BLaER1 treated with 17β-estradiol and CSF1 and Interleukin-3, amounts not matched to agents 10 nM and 100 nM (cell line): ENCODE data around the gene KERA.

Experiments used
- H3K27ac ChIP-seq, 11 experiments: shearing (Covaris generic); formaldehyde crosslinking; 2 replicates each; pipeline ENCODE4 v1.8.1; 2022
- H3K27me3 ChIP-seq, 11 experiments: shearing (Covaris generic); formaldehyde crosslinking; 2 replicates each; pipeline ENCODE4 v1.8.1; 2022
- H3K36me3 ChIP-seq, 11 experiments: shearing (Covaris generic); formaldehyde crosslinking; 2 replicates each; pipeline ENCODE4 v1.8.1; 2022
- H3K4me1 ChIP-seq, 10 experiments: shearing (Covaris generic); formaldehyde crosslinking; 2 replicates each; pipeline ENCODE4 v1.8.1; 2022
- H3K4me2 ChIP-seq, 11 experiments: shearing (Covaris generic); formaldehyde crosslinking; 2 replicates each; pipeline ENCODE4 v1.8.1; 2022
- H3K4me3 ChIP-seq, 10 experiments: shearing (Covaris generic); formaldehyde crosslinking; 2 replicates each; pipeline ENCODE4 v1.8.1; 2022
- H3K9ac ChIP-seq, 11 experiments: shearing (Covaris generic); formaldehyde crosslinking; 2 replicates each; pipeline ENCODE4 v1.8.1; 2022
- H3K9me3 ChIP-seq, 11 experiments: shearing (Covaris generic); formaldehyde crosslinking; replicated peaks in 1 of 11; 2 replicates each; pipeline ENCODE4 v1.8.1; 2022
- H4K20me1 ChIP-seq, 11 experiments: shearing (Covaris generic); formaldehyde crosslinking; 2 replicates each; pipeline ENCODE4 v1.8.1; 2022
- Cebpa-rat ChIP-seq, 11 experiments: shearing (Covaris generic); IDR thresholded peaks; 2 replicates each; pipeline ENCODE4 v1.8.1; 2022

The KERA gene

GRCh38 chr12:91057368-91058165 is at the start of gene KERA:
Gene KERA (minus strand): TSS chr12:91058024. CDS start chr12:91056281, 1,743 bp downstream.
- no peak within 1 kb of the TSS for H3K27ac ChIP-seq
- no peaks in the 10 kb centered on the region for H3K36me3 ChIP-seq
- TF ChIP-seq Cebpa-rat (IDR thresholded peaks at IDR 0.05): no peak
- no peaks in the 10 kb centered on the region for H3K27me3 ChIP-seq
- H4K20me1 ChIP-seq: no peaks in the 10 kb centered on the region
- no peak within 1 kb of the TSS for H3K4me2 ChIP-seq
- H3K4me1 ChIP-seq: no peaks in the 10 kb centered on the region
- no peak within 1 kb of the TSS for H3K4me3 ChIP-seq
- H3K9ac ChIP-seq: no peak within 1 kb of the TSS
- H3K9me3 ChIP-seq: no peaks in the 10 kb centered on the region

GRCh38 chr12:91106283-91106682 is 48.5 kb upstream of the KERA start:
- Histone ChIP-seq H3K9ac (no peak overlapping the region), H3K27ac (no peak overlapping the region)

GRCh38 chr12:91105807-91106206 is 48.0 kb upstream of the KERA start:
- no peaks in the 10 kb centered on the region for H3K9me3 ChIP-seq
- H3K4me3 ChIP-seq: no peak overlapping the region
- no peaks in the 10 kb centered on the region for H3K4me1 ChIP-seq
- no peaks in the 10 kb centered on the region for H3K36me3 ChIP-seq
- H3K27ac ChIP-seq: no peak overlapping the region
- no peaks in the 10 kb centered on the region for H3K27me3 ChIP-seq
- H3K9ac ChIP-seq: no peak overlapping the region
- no peak overlapping the region for H3K4me2 ChIP-seq
- no peak for TF ChIP-seq Cebpa-rat (IDR thresholded peaks at IDR 0.05)
- H4K20me1 ChIP-seq: no peaks in the 10 kb centered on the region

More at GRCh38 chr12:91106283-91106682, 48.5 kb upstream of the KERA start:
- no peak for TF ChIP-seq Cebpa-rat (IDR thresholded peaks at IDR 0.05)
- no peaks in the 10 kb centered on the region for H3K27me3 ChIP-seq
- H3K9me3 ChIP-seq: no peaks in the 10 kb centered on the region
- H3K4me2 ChIP-seq: no peak overlapping the region
- H3K4me1 ChIP-seq: no peaks in the 10 kb centered on the region
- H3K36me3 ChIP-seq: no peaks in the 10 kb centered on the region
- no peaks in the 10 kb centered on the region for H4K20me1 ChIP-seq
- H3K4me3 ChIP-seq: no peak overlapping the region

GRCh38 chr12:91104812-91105466 is 47.1 kb upstream of the KERA start:
- H3K4me3 ChIP-seq: no peak overlapping the region
- no peaks in the 10 kb centered on the region for H4K20me1 ChIP-seq

GRCh38 chr12:91103624-91104023 is 45.8 kb upstream of the KERA start:
- no peaks in the 10 kb centered on the region for H3K9me3 ChIP-seq
- H3K27ac ChIP-seq: no peak overlapping the region
- no peak overlapping the region for H3K9ac ChIP-seq
- peaks cover 0 to 4% (median under 1%) of the 10 kb centered on the region in 10 experiments; a peak in 6 of 20 replicates for H3K4me1 ChIP-seq
- no peaks in the 10 kb centered on the region for H3K27me3 ChIP-seq
- no peak for TF ChIP-seq Cebpa-rat (IDR thresholded peaks at IDR 0.05)
- H4K20me1 ChIP-seq: no peaks in the 10 kb centered on the region
- H3K4me3 ChIP-seq: no peak overlapping the region
- no peaks in the 10 kb centered on the region for H3K36me3 ChIP-seq
- H3K4me2 ChIP-seq: no peak overlapping the region

More at GRCh38 chr12:91104812-91105466, 47.1 kb upstream of the KERA start:
- H3K27ac ChIP-seq: no peak overlapping the region
- no peak overlapping the region for H3K9ac ChIP-seq
- no peaks in the 10 kb centered on the region for H3K27me3 ChIP-seq
- H3K4me1 ChIP-seq: no peaks in the 10 kb centered on the region
- H3K9me3 ChIP-seq: no peaks in the 10 kb centered on the region
- no peak for TF ChIP-seq Cebpa-rat (IDR thresholded peaks at IDR 0.05)
- H3K36me3 ChIP-seq: no peaks in the 10 kb centered on the region
- H3K4me2 ChIP-seq: no peak overlapping the region

GRCh38 chr12:91103101-91103500 is 45.3 kb upstream of the KERA start:
- Histone ChIP-seq H4K20me1 (no peaks in the 10 kb centered on the region), H3K4me1 (peaks cover 0 to 9% (median 6%) of the 10 kb centered on the region in 10 experiments; a peak in 7 of 20 replicates), H3K9me3 (no peaks in the 10 kb centered on the region), H3K4me3 (no peak overlapping the region), H3K4me2 (no peak overlapping the region), H3K27me3 (no peaks in the 10 kb centered on the region), H3K9ac (no peak overlapping the region), H3K27ac (no peak overlapping the region), H3K36me3 (no peaks in the 10 kb centered on the region)
- no peak for TF ChIP-seq Cebpa-rat (IDR thresholded peaks at IDR 0.05)

- Histone ChIP-seq H3K27me3 (no peaks in the 10 kb centered on the region), H3K4me2 (no peak overlapping the region)
- TF ChIP-seq Cebpa-rat (IDR thresholded peaks at IDR 0.05): no peak
Observed at GRCh38 chr12:91100906-91101305, 43.1 kb upstream of the KERA start.

GRCh38 chr12:91099836-91100235 is 42.0 kb upstream of the KERA start:
- H3K36me3 ChIP-seq: no peaks in the 10 kb centered on the region
- peaks cover 0 to 10% (median 6%) of the 10 kb centered on the region in 10 experiments; a peak in 7 of 20 replicates for H3K4me1 ChIP-seq
- no peak overlapping the region for H3K27ac ChIP-seq
- H3K9me3 ChIP-seq: no peaks in the 10 kb centered on the region
- no peak overlapping the region for H3K9ac ChIP-seq
- H3K4me2 ChIP-seq: no peak overlapping the region
- no peak overlapping the region for H3K4me3 ChIP-seq
- no peaks in the 10 kb centered on the region for H4K20me1 ChIP-seq
- TF ChIP-seq Cebpa-rat (IDR thresholded peaks at IDR 0.05): no peak
- H3K27me3 ChIP-seq: no peaks in the 10 kb centered on the region

More at GRCh38 chr12:91100906-91101305, 43.1 kb upstream of the KERA start:
- H3K9me3 ChIP-seq: no peaks in the 10 kb centered on the region
- H4K20me1 ChIP-seq: no peaks in the 10 kb centered on the region
- H3K9ac ChIP-seq: no peak overlapping the region
- H3K4me3 ChIP-seq: no peak overlapping the region
- no peak overlapping the region for H3K27ac ChIP-seq
- H3K4me1 ChIP-seq: peaks cover 0 to 10% (median 6%) of the 10 kb centered on the region in 10 experiments; a peak in 7 of 20 replicates
- no peaks in the 10 kb centered on the region for H3K36me3 ChIP-seq

- Histone ChIP-seq H3K27me3 (no peaks in the 10 kb centered on the region), H3K4me2 (no peak overlapping the region), H3K36me3 (no peaks in the 10 kb centered on the region), H3K4me3 (no peak overlapping the region), H4K20me1 (no peaks in the 10 kb centered on the region), H3K4me1 (peaks cover 0 to 10% (median 6%) of the 10 kb centered on the region in 10 experiments; a peak in 7 of 20 replicates), H3K9me3 (no peaks in the 10 kb centered on the region), H3K9ac (no peak overlapping the region), H3K27ac (no peak overlapping the region)
- TF ChIP-seq Cebpa-rat (IDR thresholded peaks at IDR 0.05): no peak
Observed at GRCh38 chr12:91099341-91099740, 41.5 kb upstream of the KERA start.
